IMR-90 (cell line): ENCODE data around the gene MRPL40. TPM values are rescaled to one million over a fixed set of nuclear protein-coding genes. Genes with fewer than 3 reads are reported as not detected.

Source experiments
- ATAC-seq: fragments of 200-7000 bp; cut with Tn5 transposase; 2 replicates; pipeline ENCODE4 v1.9.1; 2020; ENCODE audit warnings: low read depth, mild to moderate bottlenecking, moderate library complexity
- BruUV-seq: library from RNA; stranded (reverse); fragments of 400-500 nt; replicated peaks from 2 replicates; lab custom pipeline; 2021; lab: Mats Ljungman, UMichigan
- CTCF ChIA-PET: fragments of 300-600 bp; formaldehyde crosslinking; extraction: SDS; loops from one replicate; lab custom pipeline; 2021; ENCODE audit warnings: antibody characterized with exemption; lab: Yijun Ruan, JAX
- POLR2A ChIA-PET: fragments of 300-600 bp; sonication (Branson Sonifier 250); formaldehyde crosslinking; loops from one replicate; lab custom pipeline; 2022; ENCODE audit warnings: antibody characterized with exemption; ENCODE audit not compliant: unreplicated experiment; lab: Charles Lee
- DNase-seq: peaks from one replicate; pipeline ENCODE4 v3.0.0; 2013
- H2AFZ ChIP-seq: replicated peaks from 2 replicates; pipeline ENCODE3; 2013; ENCODE audit warnings: low read length, mild to moderate bottlenecking; ENCODE audit not compliant: poor library complexity
- H2AK5ac ChIP-seq: 2 replicates; pipeline ENCODE4 v1.6.1; 2013; ENCODE audit warnings: low read depth, low read length, inconsistent platforms
- H2AK9ac ChIP-seq: replicated peaks from 2 replicates; pipeline ENCODE3; 2013; ENCODE audit warnings: mild to moderate bottlenecking, low read depth, low read length, moderate library complexity; ENCODE audit not compliant: poor library complexity
- H2BK120ac ChIP-seq: 2 replicates; pipeline ENCODE4 v1.6.1; 2013; ENCODE audit warnings: low read depth, low read length, inconsistent platforms
- H2BK15ac ChIP-seq: 3 replicates; pipeline ENCODE4 v1.6.1; 2013; ENCODE audit warnings: low read depth, low read length, inconsistent platforms
- H2BK20ac ChIP-seq: 2 replicates; pipeline ENCODE4 v1.6.1; 2013; ENCODE audit warnings: low read depth, mild to moderate bottlenecking, inconsistent platforms, low read length, moderate library complexity
- H2BK5ac ChIP-seq: 2 replicates; pipeline ENCODE4 v1.6.1; 2013; ENCODE audit warnings: mild to moderate bottlenecking, low read depth, low read length, inconsistent platforms; ENCODE audit not compliant: poor library complexity, severe bottlenecking
- H3K14ac ChIP-seq: replicated peaks from 2 replicates; pipeline ENCODE4 v1.6.1; 2013; ENCODE audit warnings: low read depth, low read length, inconsistent platforms
- H3K18ac ChIP-seq: 2 replicates; pipeline ENCODE4 v1.6.1; 2013; ENCODE audit warnings: low read depth, low read length, control low read depth
- H3K23ac ChIP-seq: 2 replicates; pipeline ENCODE4 v1.6.1; 2013; ENCODE audit warnings: low read depth, low read length, inconsistent platforms
- H3K27ac ChIP-seq: 2 replicates; pipeline ENCODE4 v1.5.1; 2013; ENCODE audit warnings: mild to moderate bottlenecking, control low read depth, low read length; ENCODE audit not compliant: insufficient read depth
- H3K27me3 ChIP-seq: 2 replicates; pipeline ENCODE4 v1.6.1; 2013; ENCODE audit warnings: low read length; ENCODE audit not compliant: control insufficient read depth, insufficient read depth
- H3K36me3 ChIP-seq: 2 replicates; pipeline ENCODE4 v1.6.1; 2013; ENCODE audit warnings: low read length, mixed read lengths; ENCODE audit not compliant: control insufficient read depth, insufficient read depth
- H3K4ac ChIP-seq: 2 replicates; pipeline ENCODE4 v1.6.1; 2013; ENCODE audit warnings: low read depth, low read length, inconsistent platforms
- H3K4me1 ChIP-seq: 2 replicates; pipeline ENCODE4 v1.6.1; 2013; ENCODE audit warnings: low read length, mixed read lengths; ENCODE audit not compliant: control insufficient read depth, insufficient read depth
- H3K4me2 ChIP-seq: 2 replicates; pipeline ENCODE4 v1.6.1; 2013; ENCODE audit warnings: low read depth, mild to moderate bottlenecking, control low read depth, low read length, moderate library complexity
- H3K4me3 ChIP-seq: 2 replicates; pipeline ENCODE4 v1.5.1; 2013; ENCODE audit warnings: low read depth, mild to moderate bottlenecking, control low read depth, low read length, moderate library complexity; ENCODE audit not compliant: insufficient read depth
- H3K56ac ChIP-seq: 2 replicates; pipeline ENCODE4 v1.6.1; 2013; ENCODE audit warnings: low read length, inconsistent platforms; ENCODE audit not compliant: insufficient read depth; ENCODE audit errors: extremely low read depth
- H3K79me1 ChIP-seq, 2 experiments: 2 replicates each; pipeline ENCODE4 v1.6.1; 2013; ENCODE audit warnings: low read length in 2 of 2, inconsistent platforms in 1 of 2, low read depth in 1 of 2
- H3K9ac ChIP-seq: 2 replicates; pipeline ENCODE4 v1.6.1; 2013; ENCODE audit warnings: low read depth, low read length, control low read depth
- H3K9me1 ChIP-seq: 2 replicates; pipeline ENCODE4 v1.6.1; 2013; ENCODE audit warnings: low read length, inconsistent platforms; ENCODE audit not compliant: insufficient read depth
- H3K9me3 ChIP-seq: 2 replicates; pipeline ENCODE4 v1.6.1; 2013; ENCODE audit warnings: low read length; ENCODE audit not compliant: control insufficient read depth, insufficient read depth
- H4K20me1 ChIP-seq: 2 replicates; pipeline ENCODE4 v1.6.1; 2013; ENCODE audit warnings: low read length, inconsistent platforms; ENCODE audit not compliant: insufficient read depth
- H4K5ac ChIP-seq: 2 replicates; pipeline ENCODE4 v1.6.1; 2013; ENCODE audit warnings: mild to moderate bottlenecking, low read depth, low read length, control low read depth
- H4K8ac ChIP-seq, 2 experiments: 2 replicates each; pipeline ENCODE4 v1.6.1; 2013; ENCODE audit warnings: low read depth in 2 of 2, low read length in 2 of 2, control low read depth in 1 of 2, inconsistent platforms in 1 of 2
- H4K91ac ChIP-seq: 2 replicates; pipeline ENCODE4 v1.6.1; 2013; ENCODE audit warnings: low read depth, low read length, inconsistent platforms; ENCODE audit not compliant: insufficient read depth
- BHLHE40 ChIP-seq: fragments of 150-350 bp; IDR thresholded peaks from 2 replicates; pipeline ENCODE4 v1.6.1; 2016; ENCODE audit warnings: mild to moderate bottlenecking, low read depth, low read length
- CHD1 ChIP-seq: IDR thresholded peaks from 2 replicates; pipeline ENCODE4 v1.6.1; 2012; ENCODE audit warnings: low read depth, low read length, improper control_type of control experiment
- ELK1 ChIP-seq: fragments of 150-350 bp; IDR thresholded peaks from 2 replicates; pipeline ENCODE4 v1.6.1; 2016; ENCODE audit warnings: low read depth, mild to moderate bottlenecking, low read length, moderate library complexity, borderline replicate concordance
- FOS ChIP-seq: fragments of 150-350 bp; IDR thresholded peaks from 2 replicates; pipeline ENCODE4 v1.6.1; 2016; ENCODE audit warnings: low read depth, low read length
- MAZ ChIP-seq: IDR thresholded peaks from 2 replicates; pipeline ENCODE4 v1.6.1; 2012; ENCODE audit warnings: low read depth, mild to moderate bottlenecking, low read length, improper control_type of control experiment, moderate library complexity, borderline replicate concordance
- MXI1 ChIP-seq: IDR thresholded peaks from 2 replicates; pipeline ENCODE4 v1.6.1; 2012; ENCODE audit warnings: low read depth, mild to moderate bottlenecking, low read length, moderate library complexity, borderline replicate concordance
- WGBS, 2 experiments: methylation state at CpG; one replicate each; pipeline versions ENCODE4 v1.1.5 to v1.1.7; 2013; ENCODE audit warnings: missing lambda C conversion rate in 2 of 2; ENCODE audit not compliant: insufficient read length in 1 of 2; ENCODE audit errors: extremely low coverage in 2 of 2; 5-methylcytosine and 5-hydroxymethylcytosine counted together
- dilution Hi-C: fragments of 300-500 bp; cut with HindIII; formaldehyde crosslinking; loops from one replicate; pipeline ENCODE4 v1.14.3; 2018; ENCODE audit warnings: low sequenced_read_pairs; ENCODE audit not compliant: unreplicated experiment
- in situ Hi-C: fragments of 300-500 bp; cut with MboI; formaldehyde crosslinking; loops from 3 replicates; pipeline ENCODE4 v1.14.3; 2019; ENCODE audit warnings: low sequenced_read_pairs, inconsistent platforms, mixed read lengths
- intact Hi-C: fragments of 100-400 bp; cut with micrococcal nuclease; formaldehyde crosslinking; loops from 2 replicates; pipeline ENCODE4 v1.10.0; 2022
- polyA plus RNA-seq, 3 experiments: library from polyadenylated mRNA; depleted of rRNA; stranded (reverse); fragments of >200 nt; gene quantifications; 2 replicates each; pipeline ENCODE4 v1.2.3, GENCODE V29; 2012; ENCODE audit warnings: low replicate concordance in 1 of 3
- total RNA-seq: library from RNA; depleted of rRNA; stranded (reverse); fragments of >200 nt; gene quantifications from 2 replicates; pipeline ENCODE4 v1.2.3, GENCODE V29; 2012

MRPL40 gene
- total and polyA plus RNA-seq, 2 of the 4 experiments (the other 2 are of a cell fraction) = 36.7 to 37.5 TPM

- intact Hi-C loops (no loop called here), dilution Hi-C loops (no loop called here), in situ Hi-C loops (no loop called here)
- peaks cover 53% of the 10 kb centered on the region for H3K36me3 ChIP-seq
- no peak for ATAC-seq
- H3K79me1 ChIP-seq = peaks cover 13 to 18% of the 10 kb centered on the region in 2 experiments; a peak in 3 of 4 replicates
- H3K56ac ChIP-seq = no peak overlapping the region
- no peaks in the 10 kb centered on the region for H3K27me3 ChIP-seq
- no TSS peak for BruUV-seq
- peaks cover 2% of the 10 kb centered on the region; the same call in 1 of the 2 replicates for H4K20me1 ChIP-seq
- H3K4me2 ChIP-seq = no peak overlapping the region
- no peaks in the 10 kb centered on the region for H3K9me3 ChIP-seq
- no peak overlapping the region for H4K8ac ChIP-seq
- H2AK5ac ChIP-seq = no peak overlapping the region
- H3K14ac ChIP-seq = no peak overlapping the region
- H2BK20ac ChIP-seq = no peak overlapping the region
- WGBS, 2 experiments = no CpG with 5 or more reads among the region's 3 CpGs
- H3K18ac ChIP-seq = no peak overlapping the region
- no peak overlapping the region for H3K4me3 ChIP-seq
- CTCF ChIA-PET = no interaction called here
- no peak overlapping the region for H3K4ac ChIP-seq
- H3K4me1 ChIP-seq = no peaks in the 10 kb centered on the region
- H3K27ac ChIP-seq = no peak overlapping the region
- no peak overlapping the region for H2BK15ac ChIP-seq
- no peak overlapping the region for H4K91ac ChIP-seq
- no peak overlapping the region for H3K9ac ChIP-seq
- H3K23ac ChIP-seq = no peak overlapping the region
- DNase-seq = no peak
- H2AK9ac ChIP-seq = no peak overlapping the region
- TF ChIP-seq MAZ = no peak
- no peak for TF ChIP-seq BHLHE40
- no peak for TF ChIP-seq CHD1
- no peak for TF ChIP-seq FOS
- no peak for TF ChIP-seq MXI1
- no peak for TF ChIP-seq ELK1
- no peak overlapping the region for H2AFZ ChIP-seq
- H2BK120ac ChIP-seq = no peak overlapping the region
- POLR2A ChIA-PET = no interaction called here
- H3K9me1 ChIP-seq = peaks cover 3% of the 10 kb centered on the region; the same call in 1 of the 2 replicates
- no peak overlapping the region for H4K5ac ChIP-seq
- H2BK5ac ChIP-seq = no peak overlapping the region
These were observed 34.6 kb upstream of the MRPL40 start for GRCh38 chr22:19397734-19398104.
